GM12874 (cell line): ENCODE data around the gene CCDC51.

Source experiments
- TF ChIP-seq, protein P1 (sequence below): IDR thresholded peaks from 2 replicates; pipeline ENCODE4 v1.5.1; 2011; ENCODE audit warnings: low read depth, mild to moderate bottlenecking, control low read depth, low read length, moderate library complexity; ENCODE audit not compliant: insufficient read depth

The CCDC51 gene

GRCh38 chr3:48445277-48445882 lies 5.5 kb upstream of the CCDC51 start:
- TF ChIP-seq, protein P1, sequence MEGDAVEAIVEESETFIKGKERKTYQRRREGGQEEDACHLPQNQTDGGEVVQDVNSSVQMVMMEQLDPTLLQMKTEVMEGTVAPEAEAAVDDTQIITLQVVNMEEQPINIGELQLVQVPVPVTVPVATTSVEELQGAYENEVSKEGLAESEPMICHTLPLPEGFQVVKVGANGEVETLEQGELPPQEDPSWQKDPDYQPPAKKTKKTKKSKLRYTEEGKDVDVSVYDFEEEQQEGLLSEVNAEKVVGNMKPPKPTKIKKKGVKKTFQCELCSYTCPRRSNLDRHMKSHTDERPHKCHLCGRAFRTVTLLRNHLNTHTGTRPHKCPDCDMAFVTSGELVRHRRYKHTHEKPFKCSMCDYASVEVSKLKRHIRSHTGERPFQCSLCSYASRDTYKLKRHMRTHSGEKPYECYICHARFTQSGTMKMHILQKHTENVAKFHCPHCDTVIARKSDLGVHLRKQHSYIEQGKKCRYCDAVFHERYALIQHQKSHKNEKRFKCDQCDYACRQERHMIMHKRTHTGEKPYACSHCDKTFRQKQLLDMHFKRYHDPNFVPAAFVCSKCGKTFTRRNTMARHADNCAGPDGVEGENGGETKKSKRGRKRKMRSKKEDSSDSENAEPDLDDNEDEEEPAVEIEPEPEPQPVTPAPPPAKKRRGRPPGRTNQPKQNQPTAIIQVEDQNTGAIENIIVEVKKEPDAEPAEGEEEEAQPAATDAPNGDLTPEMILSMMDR, result no peak

DNA sequence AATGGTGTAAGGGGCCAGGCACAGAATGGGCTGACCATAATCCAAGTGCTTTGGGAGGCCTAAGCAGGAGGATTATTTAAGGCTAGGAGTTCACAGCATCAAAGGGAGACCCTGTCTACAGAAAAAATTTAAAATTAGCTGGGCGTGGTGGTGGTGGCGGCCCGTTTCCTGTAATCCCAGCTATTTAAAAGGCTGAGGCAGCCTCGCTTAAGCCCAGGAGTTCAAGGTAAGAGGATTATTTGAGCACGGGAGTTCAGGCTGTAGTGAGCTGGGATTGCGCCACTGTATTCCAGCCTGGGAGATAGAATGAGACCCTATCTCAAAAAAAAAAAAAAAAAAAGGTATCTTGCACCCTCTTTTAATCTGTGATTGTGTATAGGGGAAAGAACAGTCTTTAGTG lies 2.0 kb upstream of the CCDC51 start:
- TF ChIP-seq, protein P1, result no peak

DNA sequence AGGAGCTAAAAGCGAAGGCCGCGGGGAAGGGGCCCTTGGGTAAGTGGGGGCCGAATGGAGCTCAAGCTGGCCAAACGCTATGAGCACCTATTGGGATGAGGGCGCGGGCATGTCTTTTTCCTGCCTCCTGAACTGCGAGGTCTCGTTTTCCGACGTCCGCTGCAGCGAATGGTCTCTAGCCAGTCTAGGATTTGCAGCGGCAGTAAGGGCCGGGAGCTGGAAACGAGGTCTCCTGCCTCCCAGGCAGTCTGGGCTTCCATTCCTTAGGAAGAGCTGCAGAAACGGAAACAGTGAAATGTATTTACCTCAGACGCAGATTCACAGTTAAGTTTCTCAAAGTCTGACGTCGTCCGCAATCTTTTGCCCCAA lies 655 bp upstream of the CCDC51 start:
- TF ChIP-seq, protein P1, result no peak

- TF ChIP-seq, protein P1, result no peak
Observed at GRCh38 chr3:48437812-48438211, 2.1 kb downstream of the CCDC51 start.

DNA sequence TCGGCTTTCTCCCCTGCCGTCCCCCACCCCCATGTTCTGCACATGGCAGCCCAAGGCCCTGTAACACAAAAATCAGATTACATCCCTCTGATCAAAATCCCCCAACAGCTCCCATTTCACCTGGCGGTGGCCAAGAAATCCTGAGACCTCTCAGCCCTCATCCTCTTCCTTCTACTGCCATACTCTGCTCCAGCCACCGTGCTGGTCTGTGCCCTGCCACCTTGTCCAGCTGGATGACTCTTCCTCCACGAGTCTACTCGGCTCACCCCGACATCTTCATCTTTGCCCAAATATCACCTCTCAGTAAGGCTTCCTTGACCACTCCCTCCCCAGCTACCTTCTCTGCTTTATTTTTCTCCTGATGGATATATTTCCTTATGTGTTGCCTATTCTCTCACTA lies 3.1 kb downstream of the CCDC51 start:
- TF ChIP-seq, protein P1, result no peak

DNA sequence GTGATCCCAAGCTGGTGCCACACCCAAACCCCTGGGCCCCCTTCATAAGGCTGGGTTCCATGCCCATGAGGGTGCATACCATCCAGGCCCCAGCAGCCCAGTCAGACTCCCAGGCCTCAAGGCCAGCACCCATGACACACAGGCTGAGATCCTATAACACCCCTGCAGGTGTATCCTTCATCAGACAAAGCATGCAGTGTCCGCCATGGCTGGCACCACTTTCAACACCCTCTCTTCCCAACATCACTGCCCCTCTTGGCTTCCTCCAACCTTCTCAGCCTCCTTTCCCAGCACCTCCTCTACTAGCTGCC lies 3.5 kb downstream of the CCDC51 start:
- TF ChIP-seq, protein P1, result no peak

GRCh38 chr3:48435774-48436476 lies 4.0 kb downstream of the CCDC51 start:
- TF ChIP-seq, protein P1, result peak; percentile 98

- TF ChIP-seq, protein P1, result no peak
Observed at GRCh38 chr3:48435223-48435595, 4.7 kb downstream of the CCDC51 start.
